DMS 273 treated with DMSO at 0.1 percent for 48 hours (cell line): Measurements from ENCODE around the gene KIF26A.

ENCODE experiments used
- DNase-seq: peaks from one replicate; lab custom pipeline; 2025; lab: John Stamatoyannopoulos, UW

The KIF26A gene

DNA sequence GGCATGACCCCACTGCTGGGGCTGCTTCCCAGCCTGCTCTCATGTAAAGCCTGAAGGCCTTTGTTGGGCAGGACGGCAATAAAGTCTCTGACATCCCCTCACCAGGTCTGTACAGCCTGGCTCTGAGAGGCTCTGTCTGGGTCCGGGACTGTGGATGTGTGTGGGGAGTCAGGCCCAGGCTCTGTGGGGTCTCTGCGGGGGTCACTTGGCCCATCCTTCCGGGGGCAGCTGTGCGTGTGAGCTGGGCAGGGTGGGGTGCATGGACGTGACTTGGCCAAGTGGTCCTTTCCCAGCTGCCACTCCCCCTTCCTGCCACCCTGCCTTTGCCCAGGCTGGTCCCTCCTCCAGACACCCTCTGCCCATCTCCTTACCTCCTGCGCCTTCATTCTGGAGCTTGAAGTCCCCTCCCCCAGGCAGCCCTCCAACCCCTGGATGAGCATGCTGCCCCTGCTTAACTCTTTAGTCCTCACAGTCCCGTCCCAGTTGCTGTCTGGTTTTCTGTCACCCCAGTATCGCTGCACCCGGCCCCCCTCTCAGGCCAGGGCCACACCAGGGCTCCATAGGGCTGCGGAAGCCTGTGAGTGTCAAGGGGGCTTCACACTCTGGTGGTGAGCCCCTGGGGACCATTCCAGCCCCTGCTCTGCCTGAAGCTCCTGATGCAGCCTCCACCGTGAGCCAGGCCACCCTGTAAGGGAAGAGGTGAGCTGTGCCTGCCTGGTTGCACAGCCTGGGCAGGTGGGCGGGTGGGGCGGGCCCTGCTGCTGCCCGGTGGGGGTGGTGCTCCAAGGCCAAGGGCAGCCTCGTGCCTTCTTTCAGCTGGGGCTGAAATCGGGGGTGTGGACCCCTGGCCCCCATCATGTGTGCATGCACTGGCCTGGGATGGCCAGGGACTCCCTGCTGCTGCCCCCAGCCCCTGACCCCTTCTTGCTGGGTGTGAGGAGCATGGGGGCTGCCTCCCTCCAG, 25.5 kb upstream of the KIF26A start:
- no peak for DNase-seq

DNA sequence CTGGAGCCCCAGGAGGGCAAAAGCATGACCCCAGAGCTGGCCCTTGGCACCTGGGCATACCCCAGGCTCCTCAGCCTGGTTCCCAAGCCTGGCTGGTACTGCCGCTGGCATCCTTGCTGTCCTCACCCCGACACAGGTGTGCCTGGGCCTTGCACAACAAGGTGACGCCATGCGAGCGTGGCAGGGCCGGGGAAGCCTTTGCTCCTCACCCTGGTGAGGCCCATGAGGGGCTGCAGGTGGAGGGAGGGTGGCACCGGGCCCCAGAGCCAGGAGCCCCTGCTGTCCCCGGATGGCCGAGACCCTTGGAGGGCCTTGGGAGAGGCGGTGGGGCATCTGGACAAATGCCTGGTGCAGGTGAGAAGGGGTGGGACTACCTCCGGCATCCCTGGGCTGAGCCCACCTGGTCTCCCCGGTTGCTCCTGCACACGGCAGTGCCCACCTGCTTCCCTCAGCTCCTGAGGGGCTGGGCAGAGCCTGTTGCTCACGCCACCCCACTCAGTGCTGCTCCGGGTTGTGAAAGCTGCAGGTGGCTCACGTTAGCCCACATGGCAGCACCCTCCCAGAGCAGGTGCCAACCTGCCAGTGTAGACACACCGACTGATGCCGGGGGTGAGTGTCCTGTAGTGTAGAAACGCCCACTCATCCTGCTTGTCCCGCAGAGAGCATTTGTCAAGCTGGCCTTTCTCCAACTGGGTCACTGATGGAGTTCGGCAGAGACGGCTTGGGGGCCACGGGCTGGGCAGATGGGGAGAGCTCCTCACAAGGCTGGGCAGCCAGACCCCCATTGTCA, 24.6 kb upstream of the KIF26A start:
- DNase-seq: no peak

DNA sequence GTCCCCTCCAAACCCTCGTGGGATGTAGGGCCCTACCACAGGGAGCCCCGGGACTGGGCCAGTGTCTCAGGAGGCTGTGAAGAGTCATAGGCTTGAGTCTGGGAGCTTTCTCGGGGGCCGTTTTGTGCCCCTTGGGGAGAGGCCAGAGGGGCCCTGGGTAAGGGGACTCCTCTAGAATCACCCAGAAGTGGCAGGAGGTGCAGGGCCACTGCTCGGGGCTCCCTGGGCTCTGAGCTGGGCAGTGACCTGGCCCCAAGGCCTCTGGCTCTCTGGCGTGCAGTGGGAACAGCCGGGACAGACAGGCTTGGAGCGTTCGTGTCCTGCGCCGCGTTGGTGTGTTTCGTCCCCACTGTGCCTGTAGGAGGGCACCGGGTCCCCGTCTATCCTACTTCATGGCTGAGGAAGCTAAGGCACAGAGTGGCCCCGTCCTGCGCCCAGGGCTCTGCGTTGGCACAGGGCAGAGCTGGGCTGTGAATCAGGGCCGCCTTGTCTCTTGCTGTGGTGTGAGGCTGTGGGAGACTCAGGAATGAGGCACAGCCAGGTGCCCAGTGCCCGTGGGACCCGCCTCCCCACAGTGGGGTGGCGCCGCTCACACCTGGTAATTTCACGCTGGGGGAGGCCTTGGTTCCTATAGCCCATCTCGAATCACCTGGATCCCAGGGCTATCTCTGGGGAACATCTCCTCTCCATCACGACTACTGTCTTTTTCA, 23.8 kb upstream of the KIF26A start:
- no peak for DNase-seq

- DNase-seq: no peak
Measured at GRCh38 chr14:104115131-104115600, 23.2 kb upstream of the KIF26A start.

DNA sequence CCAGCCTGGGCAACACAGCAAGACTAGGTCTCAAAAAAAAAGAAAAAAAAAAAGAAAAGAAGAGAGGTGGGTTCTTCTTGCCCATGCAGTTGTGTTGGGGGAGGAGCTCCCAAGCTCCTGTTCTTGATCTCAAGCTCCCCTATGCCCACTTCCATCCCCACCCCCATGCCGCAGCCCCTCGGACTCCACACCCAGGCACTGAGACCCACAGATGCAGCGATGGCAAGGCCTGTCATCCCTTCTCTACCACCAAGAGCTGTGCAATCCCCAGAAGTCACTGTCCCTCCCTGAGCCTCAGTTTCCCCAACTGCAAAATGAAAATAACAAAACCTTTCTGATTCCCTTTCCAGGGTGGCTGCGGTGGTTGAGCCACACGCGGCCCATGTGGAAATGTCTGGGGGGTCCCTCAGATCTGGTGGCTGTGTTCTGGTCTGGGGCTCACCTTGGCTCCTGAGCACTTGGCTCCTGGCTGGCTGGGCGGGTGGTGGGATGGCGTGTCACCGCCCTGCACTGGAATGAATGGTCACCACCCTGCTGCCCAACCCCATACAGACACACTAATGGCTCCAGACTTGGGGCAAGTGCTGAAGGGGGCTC, 22.6 kb upstream of the KIF26A start:
- DNase-seq: no peak

- no peak for DNase-seq
Measured at GRCh38 chr14:104116288-104116755, 22.1 kb upstream of the KIF26A start.

- no peak for DNase-seq
Measured at GRCh38 chr14:104116756-104117340, 21.5 kb upstream of the KIF26A start.

- DNase-seq: no peak
Measured at GRCh38 chr14:104117341-104118005, 20.9 kb upstream of the KIF26A start.

DNA sequence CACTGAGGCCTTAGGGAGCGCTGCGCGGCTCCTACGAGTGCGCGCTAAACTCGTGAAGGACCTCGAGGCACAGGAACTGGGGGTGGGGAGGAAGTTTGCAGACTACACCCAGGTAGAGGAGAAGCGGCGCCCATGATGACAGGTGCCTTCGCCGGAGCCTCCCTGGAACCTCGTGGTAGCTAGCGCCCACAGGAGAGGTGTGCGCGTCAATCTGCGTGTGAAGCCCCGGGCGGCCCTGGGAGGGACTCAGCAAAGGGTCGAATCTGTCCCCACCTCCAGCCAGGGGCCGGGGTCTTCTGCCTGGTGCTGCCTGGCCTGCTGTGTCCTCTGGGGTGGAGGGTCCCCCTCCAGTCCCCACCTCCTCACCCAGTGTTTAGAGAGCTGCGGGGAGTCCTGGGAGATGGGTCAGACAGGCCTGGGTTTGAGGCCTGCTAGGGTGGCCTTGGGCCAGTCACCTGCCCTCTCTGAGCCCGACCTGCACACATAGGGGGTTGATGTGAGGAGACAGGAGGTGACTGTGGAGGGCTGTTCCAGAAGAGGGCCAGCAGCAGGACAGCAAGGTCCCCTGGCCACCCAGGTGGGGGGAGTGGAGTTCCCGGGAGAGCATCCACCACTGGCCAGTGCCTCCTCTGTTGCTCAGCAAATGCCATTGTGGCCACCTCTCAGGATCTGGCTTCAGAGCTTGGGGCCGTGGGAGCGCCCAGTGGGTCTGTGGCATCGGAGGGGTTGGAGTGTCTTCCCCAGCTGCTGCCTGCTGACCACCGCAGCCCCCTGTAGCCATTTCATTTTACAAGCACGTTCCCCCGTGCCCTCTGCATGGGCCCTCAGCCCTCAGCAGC, 20.2 kb upstream of the KIF26A start:
- DNase-seq: no peak

- DNase-seq: no peak
Measured at GRCh38 chr14:104119119-104119487, 19.3 kb upstream of the KIF26A start.

DNA sequence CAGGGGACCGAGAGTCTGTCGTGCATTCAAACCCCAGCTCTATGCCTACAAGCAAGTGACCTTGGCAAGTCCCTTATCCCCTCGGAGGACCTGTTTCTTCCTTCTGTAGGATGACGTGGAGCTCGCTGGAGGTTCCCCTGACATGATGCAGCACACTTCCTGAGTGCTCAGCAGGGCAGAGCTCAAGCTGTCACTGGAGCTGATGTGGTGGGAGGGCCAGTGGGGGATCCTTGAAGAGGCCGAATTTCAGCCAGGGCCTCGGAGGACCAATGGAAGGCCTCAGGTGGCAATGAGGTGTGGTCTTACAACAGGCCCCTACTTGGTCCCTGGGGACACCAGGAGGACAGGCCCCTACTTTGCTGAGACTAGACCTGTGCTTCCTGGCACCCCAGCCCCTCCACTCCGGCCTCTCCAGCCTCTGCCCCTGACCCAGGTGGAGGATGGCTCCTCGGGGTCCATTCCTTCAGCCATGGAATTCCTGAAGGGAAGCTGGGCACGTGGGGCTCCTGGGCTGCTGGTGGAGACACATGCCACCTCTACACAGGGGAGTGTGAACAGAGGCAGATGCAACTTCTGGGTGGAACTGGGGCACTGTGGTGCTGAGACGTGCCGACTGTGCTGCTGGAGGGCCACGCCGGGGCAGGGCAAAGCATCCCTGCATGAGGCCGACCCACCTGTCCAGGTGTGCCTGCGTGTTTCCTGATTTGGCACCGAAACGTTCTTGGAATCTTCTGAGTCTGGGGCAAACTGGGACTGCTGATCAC, 18.7 kb upstream of the KIF26A start:
- DNase-seq: no peak

DNA sequence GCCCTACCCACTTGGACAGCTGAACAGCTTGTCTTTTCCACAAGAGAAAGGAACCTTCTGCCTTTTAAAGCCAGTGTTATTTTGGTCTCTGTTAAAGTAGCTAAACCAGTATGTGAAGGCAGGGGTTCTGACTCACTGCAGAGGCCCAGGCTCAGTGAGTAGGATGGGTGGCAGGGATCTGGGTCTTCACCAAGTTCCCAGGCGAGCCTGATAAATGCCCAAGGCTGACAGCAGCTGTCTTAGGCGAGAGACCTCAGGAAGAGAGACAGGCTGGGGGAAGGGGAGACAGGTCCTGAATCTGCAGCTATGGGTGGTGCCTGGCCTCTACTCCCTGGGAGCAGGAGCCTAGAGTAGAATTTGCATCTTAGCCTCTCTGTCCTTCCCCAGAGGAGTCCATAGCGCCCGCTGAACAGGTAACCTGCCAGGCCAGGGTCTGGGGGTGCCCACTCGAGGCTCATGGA, 18.1 kb upstream of the KIF26A start:
- DNase-seq: no peak

DNA sequence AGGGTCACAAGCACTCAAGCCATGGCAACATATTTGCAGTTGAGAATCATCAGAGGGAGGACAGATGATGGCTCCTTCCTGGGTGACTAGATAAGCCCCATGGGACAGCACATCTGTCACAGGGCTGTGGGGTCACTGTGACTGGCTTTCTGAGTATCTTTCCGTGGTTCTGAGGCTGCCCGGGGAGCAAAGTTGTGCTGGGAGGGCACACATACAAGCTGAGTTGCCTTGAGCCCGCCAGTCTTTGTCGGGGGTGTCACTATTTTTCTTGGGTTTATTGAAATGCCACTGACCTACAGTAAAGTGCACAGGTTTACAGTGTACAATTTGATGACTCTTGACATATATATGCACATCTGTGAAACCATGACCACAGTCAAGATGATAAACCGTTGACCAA, 17.2 kb upstream of the KIF26A start:
- DNase-seq: no peak

DNA sequence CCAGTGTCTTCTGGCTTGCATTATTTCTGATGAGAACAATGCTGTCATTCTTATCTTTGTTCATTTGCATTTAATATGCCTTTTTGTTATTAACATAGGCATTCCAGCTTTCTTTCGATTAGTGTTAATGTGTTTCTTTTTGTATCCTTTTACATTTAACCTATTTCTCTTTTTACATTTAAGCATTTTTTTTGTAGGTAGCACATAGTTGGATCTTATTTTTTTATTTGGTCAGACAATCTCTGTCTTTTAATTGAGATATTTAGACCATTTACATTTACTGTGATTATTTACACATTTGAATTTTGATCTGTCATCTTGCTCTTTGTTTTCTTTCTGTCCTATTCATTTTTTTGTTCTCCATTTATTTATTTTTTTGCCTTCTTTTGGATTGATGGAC, 14.5 kb upstream of the KIF26A start:
- no peak for DNase-seq

GRCh38 chr14:104125011-104125410, 13.4 kb upstream of the KIF26A start:
- no peak for DNase-seq

DNA sequence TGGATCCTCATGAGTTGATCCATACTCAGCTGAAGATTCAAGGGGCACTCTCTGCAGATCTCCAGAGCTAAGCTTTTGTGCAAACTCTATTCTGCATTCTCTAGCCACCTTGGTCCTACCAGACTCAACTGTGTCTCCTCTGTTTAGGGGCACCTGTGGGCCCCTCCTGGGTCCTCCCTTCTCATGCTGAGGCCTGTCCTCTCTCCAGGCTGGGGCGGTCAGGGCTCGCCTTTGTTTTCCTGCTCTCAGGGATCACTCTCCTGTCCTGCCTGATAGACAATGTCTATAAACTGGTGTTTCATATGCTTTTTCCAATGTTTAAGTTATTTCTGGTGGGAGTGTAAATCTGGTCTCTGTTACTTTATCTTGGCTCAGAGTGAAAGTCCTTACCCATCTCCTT, 11.6 kb upstream of the KIF26A start:
- no peak for DNase-seq

- DNase-seq: no peak
Measured at GRCh38 chr14:104128981-104129380, 9.4 kb upstream of the KIF26A start.

DNA sequence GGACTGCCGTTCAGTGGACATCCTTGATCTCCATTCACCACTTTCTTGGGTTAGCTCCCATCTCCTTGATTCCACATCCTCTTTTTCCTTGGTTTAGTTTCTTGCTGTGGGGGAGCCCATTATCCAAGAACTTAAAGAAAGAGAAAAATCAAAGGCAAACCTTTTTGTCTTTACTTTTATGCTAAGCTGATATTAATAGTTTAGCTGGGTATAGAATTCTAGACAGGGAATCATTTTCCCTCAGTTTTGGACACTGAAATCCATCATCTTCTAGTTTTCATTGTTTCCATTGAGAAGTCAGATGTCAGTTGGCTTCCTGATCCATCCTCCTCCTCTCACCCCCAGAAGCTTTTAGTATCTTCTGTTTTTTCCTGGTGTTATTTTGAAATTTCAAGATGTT, 8.8 kb upstream of the KIF26A start:
- no peak for DNase-seq
